Skeletal muscle cell (primary cell): ENCODE data around the gene ATP2B1.
"Not testable (repeated sequence)": the region's sequence is repeated elsewhere in the genome, so short reads cannot be mapped to it uniquely, and the experiment has no call there.

Source experiments
- DNase-seq: peaks from one replicate; pipeline ENCODE4 v3.0.0-alpha.2; 2010; ENCODE audit warnings: low read depth
- H3K4me3 ChIP-seq: 2 replicates; pipeline ENCODE4 v1.5.1; 2011; ENCODE audit warnings: low read depth, mild to moderate bottlenecking, control low read depth, low read length, moderate library complexity

ATP2B1 gene

GRCh38 chr12:89721291-89721987 is 12.8 kb upstream of the ATP2B1 start:
- DNase-seq: no peak
- no peak overlapping the region for H3K4me3 ChIP-seq

- H3K4me3 ChIP-seq: no peak overlapping the region
- DNase-seq: no peak
Observed at GRCh38 chr12:89717759-89718523, 9.3 kb upstream of the ATP2B1 start.

- DNase-seq: no peak
- H3K4me3 ChIP-seq: no peak overlapping the region
Observed at GRCh38 chr12:89712706-89713105, 4.1 kb upstream of the ATP2B1 start.

DNA sequence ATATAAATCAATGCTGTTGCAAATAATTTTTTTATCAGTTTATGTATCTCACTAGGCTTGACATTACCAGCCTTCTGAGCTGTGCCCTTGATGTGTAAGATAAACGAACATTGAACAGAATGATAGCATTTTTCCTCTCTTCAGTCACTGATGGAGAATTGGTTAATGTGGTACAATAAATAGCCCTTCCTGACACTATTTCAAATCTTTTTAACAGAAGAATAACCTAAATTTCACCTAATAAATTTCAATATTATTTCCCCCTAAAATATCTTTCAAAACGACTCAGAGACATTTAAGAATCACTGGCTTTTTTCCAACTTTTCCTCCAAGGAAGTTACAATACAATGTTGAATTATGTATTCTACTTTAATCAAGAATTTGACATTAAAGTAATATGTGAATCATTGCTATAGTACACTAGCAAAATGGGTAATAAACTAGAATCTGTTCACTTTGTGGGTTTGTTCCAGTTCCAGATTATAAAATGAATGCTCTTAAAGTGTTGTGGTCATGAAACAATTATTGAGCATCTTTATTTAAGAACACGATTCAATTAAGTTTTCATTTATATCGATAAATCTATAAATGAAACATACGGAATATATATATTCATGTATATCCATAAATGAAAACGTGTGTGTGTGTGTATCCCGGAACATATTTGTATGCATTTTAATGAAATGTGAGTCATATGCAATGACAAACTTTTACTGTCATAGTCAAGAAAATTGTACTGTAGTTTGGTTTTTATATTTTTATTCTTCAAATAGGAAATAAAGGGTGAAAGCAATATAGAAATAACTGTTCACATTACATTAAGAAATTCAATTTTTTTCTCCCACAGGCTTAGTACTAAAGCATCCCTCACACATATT is 2.5 kb upstream of the ATP2B1 start:
- peak overlapping the region; percentile 95 for H3K4me3 ChIP-seq
- DNase-seq: no peak

DNA sequence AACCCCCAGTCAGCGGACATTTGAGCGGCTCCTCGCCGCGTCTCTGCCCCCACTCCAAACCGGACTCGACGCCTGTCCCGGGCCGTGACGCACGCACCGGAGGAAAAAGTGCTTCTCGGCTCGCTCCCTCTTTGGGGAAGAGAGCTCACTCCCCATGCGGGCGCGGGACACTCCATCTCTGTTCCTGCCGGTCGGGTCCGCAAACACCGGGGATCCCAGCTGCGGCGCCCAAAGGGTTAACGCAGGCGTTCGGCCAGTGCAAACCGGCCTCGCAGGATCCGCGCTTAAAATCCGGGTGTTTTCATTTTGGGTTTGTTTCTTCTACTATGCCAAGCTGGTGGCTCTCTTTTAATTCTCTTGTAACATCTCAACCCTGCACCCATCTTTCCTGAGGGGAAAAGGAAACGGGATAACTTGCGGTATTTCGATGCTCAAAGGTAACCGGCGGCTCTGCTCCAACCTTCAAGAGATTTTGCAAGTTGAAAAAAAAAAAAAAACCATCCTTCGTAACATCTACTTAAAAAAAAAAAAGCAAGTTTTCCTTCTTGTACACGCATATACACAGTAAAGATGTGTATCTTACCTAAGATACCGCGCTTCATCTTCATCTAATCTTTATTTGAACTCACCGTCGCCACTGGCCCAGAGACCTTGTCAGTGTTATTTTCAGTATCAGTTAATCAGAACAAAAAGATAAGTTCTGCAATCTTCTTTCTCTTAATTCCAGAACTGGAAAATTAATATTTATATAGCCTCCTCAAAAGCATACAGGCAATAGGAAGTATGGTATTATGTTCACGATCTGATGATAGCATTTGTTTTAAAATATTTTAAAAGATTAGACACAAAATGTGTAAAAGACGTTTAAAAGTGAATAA is 1.6 kb upstream of the ATP2B1 start:
- DNase-seq: no peak
- peak overlapping the region; percentile 95 for H3K4me3 ChIP-seq

DNA sequence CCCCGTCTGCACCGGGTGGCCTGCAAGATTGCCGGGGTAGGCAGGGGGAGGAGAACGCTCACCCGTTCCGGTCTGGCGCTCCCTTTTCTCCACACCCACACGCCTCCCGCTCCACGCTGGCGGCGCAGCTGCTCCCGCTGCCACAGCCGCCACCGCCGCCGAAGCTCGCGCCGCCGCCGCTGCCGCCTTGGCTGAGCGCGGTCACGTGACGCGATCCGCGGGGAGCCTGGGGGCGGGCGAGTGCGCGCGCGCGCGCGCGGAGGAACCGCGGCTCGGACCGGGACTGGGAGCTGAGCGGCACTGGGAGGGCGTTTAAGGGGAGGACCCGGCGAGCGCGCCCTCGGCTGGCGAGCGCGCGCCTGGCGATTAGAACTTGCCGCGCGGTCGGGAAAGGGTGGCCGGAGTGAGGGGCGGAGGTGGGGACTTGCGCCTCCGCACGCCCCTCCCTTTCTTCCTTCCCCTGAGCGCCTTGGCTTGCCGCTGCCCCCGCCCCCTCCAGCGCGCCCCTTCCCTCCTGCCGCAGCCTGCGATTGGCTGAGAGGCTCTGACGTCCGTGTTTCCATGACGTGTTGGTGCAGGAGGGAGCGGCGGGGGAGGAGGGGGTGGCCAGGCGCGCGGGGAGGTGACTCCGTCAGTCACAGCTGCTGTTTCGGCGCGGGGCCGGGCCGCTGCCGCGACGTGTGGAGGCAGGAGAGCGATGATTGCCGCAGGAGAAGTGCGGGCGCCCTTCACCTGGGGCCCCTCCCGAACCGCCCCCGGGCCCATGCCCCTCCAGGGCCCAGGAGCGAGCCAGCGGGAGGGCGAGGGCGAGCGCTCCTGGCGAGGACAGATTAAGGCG is 738 bp upstream of the ATP2B1 start:
- peak overlapping the region; percentile 95 for H3K4me3 ChIP-seq
- peak; percentile 99 for DNase-seq

GRCh38 chr12:89707703-89708564 is 704 bp downstream of the ATP2B1 start:
- DNase-seq: no peak
- H3K4me3 ChIP-seq: peak overlapping the region; percentile 95

- DNase-seq: no peak
- peak overlapping the region; percentile 95 for H3K4me3 ChIP-seq
Observed at GRCh38 chr12:89706986-89707702, 1.5 kb downstream of the ATP2B1 start.

- DNase-seq: no peak
- H3K4me3 ChIP-seq: peak overlapping the region; percentile 95
Observed at GRCh38 chr12:89706551-89706950, 2.1 kb downstream of the ATP2B1 start.

DNA sequence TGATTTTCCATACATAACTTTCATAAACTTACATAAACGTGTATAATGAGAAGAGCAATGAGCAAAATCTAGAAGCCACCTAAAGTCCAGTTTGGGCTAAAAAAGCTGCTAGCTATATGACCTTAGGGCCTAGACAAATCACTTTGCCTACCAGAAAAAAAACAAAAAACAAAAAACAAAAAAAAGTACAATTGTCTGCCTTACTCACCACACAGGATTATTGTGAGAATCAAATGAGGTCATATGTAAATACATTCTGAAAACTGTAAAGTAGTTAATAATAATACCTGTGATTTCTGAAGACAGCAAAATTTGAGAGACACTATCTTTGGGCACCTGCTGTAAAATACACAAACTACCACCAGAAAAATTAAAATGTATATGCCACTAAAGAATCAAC is 4.2 kb downstream of the ATP2B1 start:
- no peak for DNase-seq
- no peak overlapping the region for H3K4me3 ChIP-seq

DNA sequence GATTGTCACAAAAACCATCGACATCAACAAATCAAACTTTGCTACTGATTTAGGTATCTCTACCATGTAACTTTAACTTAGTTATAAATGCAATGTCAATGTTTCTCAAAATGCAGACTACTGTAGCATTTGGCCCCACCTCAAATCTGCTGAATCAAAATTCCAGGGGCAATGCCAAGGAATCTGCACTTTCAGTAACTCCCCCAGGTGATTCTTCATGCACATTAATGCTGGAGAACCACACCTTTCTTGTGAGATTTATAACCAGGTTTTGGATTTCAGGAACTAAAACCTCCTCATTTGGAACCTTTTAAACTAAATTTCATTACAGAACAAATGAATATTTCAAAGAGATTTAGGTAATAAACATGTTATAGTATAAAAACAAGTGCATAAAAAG is 4.9 kb downstream of the ATP2B1 start:
- no peak overlapping the region for H3K4me3 ChIP-seq
- no peak for DNase-seq

DNA sequence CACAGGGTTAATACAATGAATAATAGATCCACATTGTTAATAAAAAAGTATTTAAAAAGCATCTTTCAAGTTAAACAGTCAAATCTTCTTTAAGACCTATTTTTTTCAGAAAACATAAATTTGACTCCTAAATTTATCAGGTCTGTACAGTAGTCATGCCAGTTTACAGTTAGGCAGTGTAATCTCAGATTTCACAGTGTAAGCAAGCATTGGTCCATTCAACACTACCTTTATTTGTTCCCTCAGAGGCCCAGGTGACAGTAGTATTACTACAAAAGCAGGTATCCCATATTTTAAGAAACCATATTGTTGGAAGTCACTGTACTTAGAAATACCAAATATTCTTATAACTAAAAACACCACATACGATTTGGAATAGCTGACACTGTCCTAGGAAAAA is 6.1 kb downstream of the ATP2B1 start:
- H3K4me3 ChIP-seq: no peak overlapping the region
- no peak for DNase-seq

GRCh38 chr12:89701606-89702206 is 6.9 kb downstream of the ATP2B1 start:
- H3K4me3 ChIP-seq: no peak overlapping the region
- DNase-seq: no peak

DNA sequence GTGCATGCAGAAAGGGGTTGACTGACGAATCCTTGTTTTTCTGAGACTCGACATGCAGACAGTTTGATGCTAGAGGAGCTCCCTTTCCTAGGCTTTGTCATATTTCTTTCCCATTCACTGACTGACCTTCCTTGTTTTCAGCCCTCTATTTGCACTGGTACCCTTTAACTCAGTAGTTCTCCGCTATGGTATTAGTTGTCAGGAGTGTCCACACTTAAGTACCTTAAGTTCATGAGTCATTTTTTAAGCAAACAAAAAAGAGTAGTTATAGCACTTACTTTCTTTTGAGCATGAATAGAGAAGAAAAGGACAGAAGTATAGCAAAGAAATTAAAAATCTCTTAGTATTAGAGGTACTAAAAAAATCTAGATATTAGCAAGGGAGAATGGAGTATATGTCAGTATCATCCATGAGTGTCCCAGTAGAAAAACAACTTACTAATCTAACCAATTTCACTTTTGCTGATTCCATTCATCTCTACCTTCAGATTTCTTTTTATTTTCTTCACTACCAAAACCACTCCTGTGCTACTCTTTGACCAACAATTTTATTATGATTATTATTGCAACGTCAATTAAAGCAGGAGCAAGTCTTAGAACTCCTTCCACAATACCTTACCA is 8.3 kb downstream of the ATP2B1 start:
- no peak overlapping the region for H3K4me3 ChIP-seq
- no peak for DNase-seq

DNA sequence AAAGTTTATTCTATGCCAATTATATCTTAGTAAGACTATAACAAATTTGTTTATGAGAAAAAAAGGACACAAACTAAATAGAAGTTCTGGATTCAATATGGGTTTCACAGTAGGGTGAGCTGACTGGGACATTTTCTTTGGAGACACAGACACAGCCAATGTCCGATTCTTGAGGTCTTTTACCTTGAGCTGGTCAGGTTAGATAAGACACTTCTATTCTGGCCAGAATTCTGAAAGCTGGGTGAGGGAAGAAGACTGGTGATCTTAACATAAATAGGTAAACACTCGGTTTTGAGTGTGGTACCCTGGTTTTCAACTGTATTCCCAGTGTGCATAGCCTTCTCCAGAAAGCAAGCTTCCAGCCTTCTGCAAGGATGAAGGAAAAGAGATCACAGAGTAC is 10.0 kb downstream of the ATP2B1 start:
- no peak for DNase-seq
- no peak overlapping the region for H3K4me3 ChIP-seq

DNA sequence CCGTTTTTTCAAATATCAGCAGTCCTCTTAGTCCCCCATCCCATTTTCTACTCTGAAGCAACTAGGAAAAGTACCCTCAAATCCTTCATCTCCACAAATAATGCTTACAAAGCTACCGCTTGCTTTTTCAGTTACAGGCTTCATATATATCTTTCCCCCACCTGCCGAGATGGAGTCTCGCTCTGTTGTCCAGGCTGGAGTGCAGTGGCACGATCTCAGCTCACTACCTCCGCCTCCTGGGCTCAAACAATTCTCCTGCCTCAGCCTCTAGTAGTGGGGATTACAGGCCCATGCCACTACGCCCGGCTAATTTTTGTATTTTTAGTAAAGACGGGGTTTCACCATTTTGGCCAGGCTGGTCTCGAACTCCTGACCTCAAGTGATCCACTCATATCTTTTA is 10.9 kb downstream of the ATP2B1 start:
- not testable (repeated sequence) for DNase-seq, H3K4me3 ChIP-seq
